HG03097 (cell line): ENCODE measurements around the gene DDIT3.
A peak's percentile ranks its signal among the peaks of the same experiment; 100 is the strongest.

Experiments
- ATAC-seq: cut with Tn5 transposase; IDR thresholded peaks from one replicate; pipeline ENCODE4 v1.9.1; 2021; ENCODE audit not compliant: unreplicated experiment, low FRiP score

The DDIT3 gene

DNA sequence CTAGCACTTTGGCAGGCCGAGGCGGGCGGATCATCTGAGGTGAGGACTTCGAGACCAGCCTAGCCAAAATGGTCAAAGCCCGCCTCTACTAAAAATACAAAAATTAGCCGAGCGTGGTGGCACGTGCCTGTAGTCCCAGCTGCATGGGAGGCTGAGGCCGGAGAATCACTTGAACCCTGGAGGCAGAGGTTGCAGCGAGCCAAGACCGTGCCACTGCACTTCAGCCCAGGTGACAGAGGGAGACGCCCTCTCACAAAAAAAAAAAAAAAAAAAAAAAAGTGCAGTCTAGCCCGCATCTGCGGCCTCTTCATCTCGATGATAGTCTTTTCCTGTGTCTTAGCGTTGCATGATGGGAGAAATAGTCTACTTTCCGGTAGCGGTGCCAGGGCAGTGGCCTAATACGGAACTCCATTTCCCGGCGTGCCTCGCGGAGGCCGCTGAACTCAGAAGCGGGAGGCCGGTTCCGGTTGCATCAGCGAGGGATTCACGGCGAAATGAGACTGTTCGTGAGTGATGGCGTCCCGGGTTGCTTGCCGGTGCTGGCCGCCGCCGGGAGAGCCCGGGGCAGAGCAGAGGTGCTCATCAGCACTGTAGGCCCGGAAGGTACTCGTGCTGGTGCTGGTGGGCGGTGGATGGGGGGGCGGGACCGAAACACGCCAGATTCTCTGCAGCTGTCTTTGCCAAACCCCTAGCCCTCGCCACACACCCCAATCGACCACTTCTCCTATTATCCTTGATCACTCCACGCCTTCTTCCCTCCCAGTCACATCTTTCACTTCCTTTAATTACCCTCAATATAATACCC is 32.5 kb downstream of the DDIT3 start, which contains the start of gene MARS1:
TSS of gene MARS1 (plus strand) at position 472 of the 805 bp plus-strand sequence. CDS start at position 495, 23 bp downstream.
- ATAC-seq = peak; percentile 97

DNA sequence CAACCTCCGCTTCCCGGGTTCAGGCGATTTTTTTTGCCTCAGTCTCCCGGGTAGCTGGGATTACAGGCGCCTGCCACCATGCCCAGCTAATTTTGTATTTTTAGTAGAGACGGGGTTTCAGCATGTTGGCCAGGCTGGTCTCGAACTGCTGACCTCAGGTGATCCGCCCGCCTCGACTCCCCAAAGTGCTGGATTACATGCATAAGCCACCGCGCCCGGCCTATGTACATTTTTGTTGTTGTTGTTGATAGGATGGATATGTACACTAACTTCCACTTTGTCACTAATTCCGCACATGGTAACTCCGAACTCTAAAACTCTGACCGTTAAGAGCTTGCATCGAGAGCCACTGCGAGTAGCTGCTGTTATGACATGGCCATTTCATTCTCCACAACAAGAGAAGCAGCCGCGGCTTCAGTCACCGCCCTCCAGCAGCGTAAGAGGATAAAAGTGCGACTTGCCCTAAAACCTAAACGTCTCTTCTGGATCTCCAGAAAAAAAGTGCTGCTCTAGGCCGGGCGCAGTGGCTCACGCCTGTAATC is 33.2 kb downstream of the DDIT3 start:
- no peak for ATAC-seq

DNA sequence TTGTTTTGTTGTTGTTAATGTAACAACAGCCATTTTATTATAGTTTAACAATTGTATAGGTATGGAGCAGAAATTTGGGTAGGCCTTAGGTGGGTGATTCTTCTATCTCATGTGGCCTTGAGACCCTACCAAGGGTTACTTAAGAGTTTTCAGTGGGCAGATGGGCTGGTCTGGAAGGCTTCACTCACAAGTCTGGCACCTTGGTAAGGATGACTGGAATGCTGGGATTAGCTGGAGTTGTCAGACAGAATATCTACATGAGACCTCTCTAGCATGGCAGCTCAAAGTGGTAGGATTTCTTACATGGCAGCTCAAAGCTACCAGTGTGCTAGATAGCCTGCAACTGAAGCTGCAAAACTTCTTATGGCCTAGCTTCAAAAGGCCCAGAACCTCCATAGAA is 34.6 kb downstream of the DDIT3 start:
- ATAC-seq = no peak

DNA sequence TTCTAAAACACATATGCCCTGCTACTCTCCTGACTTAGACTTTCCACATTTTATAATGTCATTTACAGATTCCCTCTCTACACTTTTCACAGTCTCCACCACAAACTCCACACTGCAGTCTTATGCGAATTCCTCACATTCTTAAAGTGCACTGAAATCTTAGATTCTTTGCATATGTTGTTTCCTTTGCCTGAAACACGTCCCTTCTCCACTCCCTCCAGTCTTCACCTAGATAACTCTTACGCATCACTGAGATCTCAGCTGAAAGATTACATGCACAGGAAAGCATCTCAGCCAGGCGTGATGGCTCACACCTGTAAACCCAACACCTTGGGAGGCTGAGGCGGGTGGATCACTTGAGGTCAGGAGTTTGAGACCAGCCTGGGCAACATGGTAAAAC is 36.8 kb downstream of the DDIT3 start:
- ATAC-seq = no peak

DNA sequence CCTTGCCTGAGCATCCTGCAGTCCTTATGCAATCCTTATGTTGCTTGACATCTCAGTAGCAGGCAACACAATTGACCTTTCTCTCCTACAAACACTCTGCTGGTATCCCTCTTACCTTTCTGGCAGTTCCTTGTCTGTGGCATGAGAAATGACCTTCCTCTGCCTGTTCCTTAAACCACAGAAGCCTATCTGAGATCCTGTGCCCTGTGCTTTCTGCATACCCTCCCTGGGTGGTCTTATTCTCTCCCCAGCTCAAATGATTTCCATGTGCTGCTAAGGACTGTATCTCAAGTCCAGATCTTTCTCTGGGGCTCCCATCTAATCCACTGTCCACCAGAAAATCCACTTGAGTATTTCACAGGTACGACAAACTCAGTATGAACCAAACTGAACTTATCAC is 38.6 kb downstream of the DDIT3 start:
- no peak for ATAC-seq

DNA sequence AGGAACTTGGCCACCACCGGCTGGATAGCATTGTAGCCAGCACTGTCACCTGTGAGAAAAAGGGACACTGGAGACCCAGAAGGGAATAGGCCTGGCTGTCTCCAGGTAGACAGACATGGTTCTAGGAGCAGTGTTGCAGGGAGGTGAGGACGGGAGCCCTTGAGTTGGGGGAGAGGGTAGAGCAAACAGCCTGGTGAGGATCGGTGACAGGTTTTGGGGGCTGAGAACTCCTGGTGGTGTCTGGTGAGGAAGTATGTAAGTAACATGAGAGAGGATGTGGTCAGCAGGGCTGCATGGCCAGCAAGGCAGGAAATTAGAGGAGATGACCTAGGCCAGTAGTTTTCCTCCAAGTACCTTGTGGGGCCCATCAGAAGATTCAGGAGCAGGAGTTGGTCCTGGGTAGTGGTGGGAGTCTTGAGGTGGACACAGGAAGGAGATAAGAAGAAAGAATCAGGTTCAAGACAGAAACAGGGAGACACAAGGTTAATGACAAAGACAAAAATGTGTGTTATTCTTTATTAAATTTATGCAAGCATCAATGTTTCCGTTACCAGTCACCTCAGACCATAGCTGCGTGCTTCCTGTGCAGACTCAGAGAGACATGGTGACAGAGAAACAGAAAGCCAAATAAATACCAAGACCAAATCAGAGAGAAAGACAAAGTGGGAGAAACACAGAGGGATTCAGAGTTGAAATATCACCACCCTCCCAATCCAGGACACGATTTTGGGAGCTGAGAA is 40.8 kb downstream of the DDIT3 start, which contains the start of gene ARHGAP9:
TSS of gene ARHGAP9 (minus strand) at position 491 of the 740 bp plus-strand sequence. CDS start at position 31, 460 bp downstream.
- peak; percentile 45 for ATAC-seq

DNA sequence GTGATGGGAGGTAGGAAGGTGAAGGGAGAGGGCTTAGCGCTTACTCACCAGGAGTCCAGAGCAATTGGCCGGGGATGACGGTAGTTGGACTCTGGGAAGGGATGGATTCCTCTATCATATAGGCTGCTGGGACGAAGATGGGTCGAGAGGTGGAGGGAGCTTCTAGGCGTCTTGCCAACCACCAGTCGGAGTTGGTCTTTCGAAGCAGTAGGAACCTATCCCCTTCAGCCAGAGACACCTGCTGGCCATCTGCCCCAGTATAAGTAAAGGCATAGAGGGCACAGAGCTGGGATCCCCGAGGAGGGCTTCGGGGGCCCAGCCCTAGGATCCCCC is 41.3 kb downstream of the DDIT3 start:
- no peak for ATAC-seq

DNA sequence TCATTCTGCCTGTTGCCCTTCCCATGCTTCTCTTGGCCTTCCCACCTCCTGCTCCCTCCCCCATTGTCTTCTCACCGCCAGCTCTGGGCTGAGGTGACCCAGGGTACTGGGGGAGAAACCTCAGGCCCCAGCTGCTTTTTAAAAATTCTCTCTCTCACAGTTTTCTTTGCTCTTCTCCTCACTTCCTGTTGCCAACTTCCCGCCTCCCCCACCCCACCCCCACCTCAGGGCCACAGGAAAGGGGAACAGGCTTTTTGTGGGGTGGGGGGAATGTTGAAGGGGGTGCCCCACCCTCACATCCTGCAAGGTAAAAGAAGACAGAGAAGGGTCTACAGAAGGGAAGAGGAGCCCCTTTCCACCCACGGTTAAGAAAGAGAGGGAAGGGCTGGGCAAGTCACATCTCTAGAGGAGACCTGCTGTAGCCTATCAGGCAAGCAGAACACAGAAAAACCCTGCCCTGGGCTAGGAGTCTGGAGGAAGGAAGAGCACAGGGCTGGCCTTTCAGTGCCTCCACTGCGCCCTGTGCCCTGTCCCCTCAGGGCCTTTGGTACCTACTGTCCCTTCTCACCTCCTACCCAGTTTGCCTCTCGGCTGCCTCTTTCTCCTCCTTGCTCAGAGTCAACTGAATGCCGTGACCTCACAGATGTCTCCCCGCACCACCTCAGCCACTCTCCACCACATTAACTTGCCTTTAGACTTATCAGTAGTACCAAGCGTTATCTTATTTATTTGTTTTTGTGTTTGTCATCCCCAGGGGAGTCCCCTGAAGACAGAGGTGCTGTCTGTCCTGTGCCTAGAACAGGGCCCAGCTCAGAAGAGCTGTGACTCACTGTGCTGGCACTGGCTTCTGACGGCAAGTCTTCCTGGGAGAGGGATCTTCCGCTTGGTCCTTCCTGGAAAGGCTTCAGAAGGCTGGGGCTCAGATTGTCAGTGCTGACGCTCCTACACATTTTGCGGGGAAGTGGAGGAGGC is 42.3 kb downstream of the DDIT3 start:
- no peak for ATAC-seq

DNA sequence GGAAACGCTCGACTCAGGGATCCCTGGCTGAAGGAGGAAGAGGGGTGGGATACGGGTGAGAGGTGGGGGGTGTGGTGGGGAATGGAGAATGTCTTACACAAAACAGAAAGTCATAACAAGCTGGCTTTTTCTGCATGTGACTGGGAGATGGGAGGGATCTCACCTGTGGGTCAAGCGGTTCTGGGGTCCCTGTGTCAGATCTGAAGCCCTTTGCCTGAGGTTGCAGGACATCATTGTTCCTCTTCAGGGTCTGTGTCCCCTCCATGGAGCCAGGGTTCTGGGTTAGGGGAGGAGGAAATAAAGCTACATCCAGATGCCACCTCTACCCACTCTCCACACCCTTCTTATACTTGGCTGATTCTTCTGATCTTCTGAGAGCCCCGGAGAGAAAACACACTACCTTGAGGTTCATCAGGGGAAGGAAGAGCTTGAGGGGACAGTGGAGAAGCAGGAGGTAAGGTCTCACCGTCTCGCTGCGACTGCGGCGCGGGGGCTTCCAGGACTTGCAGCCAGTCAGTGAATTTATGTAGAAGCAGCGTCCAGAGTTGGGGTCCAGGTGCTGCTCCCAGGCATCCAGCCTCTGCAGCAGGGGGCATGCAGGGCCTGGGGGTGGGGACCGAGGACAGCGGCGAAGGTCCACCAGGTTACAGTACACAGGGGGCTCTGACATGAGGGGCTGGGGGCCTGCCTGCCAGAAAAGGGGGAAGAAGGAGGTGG is 43.2 kb downstream of the DDIT3 start:
- ATAC-seq = no peak

DNA sequence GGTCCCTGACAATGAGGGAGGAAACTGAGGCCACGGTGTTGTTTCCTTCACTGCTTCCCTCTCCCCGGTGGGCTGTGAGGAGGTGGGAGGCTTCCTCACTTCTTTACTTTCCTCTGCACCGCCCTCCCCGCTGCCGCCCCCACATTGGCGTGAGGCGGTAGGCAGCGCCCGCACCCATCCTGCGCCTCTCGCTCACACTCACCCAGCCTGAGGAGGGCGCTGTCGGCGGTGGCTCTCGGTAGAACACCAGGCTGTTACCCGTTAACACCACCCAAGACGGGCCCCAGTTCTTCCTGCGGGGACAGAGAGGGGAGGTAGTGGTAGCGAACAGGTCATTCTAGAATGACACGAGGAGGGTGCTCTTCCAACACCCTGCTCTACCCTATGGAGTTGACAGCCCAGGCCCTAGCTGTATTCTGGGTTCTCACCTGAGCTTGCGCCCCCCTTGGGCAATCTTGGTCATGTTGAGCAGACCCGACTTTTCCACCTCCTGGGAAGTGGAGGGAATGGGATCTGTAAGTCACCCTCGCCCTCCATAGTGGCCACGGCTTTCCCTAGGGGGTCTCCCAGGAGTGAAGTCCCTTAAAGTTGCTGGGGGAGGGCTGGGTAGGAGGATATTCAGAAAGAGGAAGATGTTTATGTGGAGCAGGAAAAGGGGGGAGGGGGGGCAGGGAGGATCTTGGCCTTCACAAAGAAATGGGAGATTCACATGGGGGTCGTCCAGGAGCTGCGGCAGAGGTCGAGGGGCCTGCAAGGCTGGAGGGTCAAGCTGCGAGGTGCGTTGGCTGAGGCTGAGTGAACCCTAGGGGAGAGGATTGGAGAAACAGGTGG is 43.9 kb downstream of the DDIT3 start:
- no peak for ATAC-seq

DNA sequence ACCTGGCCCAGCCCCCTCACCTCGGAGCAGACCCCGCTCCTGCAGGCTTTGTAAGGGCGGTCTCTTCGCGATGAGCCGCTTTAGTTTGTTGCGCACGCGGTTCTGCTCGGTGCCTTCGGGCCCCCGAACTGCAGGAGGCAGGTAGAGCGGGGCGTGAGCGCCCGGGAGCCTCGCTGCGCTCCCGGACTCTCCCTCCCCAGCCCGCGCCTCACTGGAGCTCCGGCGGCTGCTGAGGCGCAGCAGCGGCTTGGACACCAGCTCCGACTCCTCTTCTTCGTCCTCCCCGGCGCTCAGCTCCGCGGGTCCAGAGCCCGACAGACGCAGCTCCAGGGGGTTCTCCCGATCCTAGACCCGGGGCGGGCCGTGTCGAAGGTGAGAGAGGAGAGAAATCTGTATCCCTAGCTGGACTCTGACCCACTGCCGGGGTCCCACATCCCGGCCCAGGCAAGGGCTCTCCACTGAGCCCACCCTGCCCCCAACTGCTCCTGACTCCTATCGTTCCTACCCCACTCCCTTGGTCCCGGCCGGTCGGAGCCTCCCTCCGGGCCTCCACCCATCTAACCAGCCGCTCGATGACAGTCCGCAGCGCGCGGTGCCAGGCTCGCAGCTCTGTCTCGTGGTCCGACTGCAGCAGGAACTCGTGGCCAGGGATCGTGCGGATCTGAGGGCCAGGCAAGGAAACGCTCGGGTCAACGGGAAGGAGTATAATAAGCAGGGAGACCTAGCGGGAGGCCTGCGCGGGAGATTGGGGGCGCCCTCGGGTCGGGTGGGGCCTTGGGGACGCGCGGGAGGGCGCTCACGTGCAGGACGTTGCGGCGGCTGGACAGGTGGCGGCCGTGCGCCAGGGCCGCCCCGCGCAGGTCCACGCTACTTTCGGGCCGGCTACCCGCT is 44.8 kb downstream of the DDIT3 start:
- no peak for ATAC-seq

DNA sequence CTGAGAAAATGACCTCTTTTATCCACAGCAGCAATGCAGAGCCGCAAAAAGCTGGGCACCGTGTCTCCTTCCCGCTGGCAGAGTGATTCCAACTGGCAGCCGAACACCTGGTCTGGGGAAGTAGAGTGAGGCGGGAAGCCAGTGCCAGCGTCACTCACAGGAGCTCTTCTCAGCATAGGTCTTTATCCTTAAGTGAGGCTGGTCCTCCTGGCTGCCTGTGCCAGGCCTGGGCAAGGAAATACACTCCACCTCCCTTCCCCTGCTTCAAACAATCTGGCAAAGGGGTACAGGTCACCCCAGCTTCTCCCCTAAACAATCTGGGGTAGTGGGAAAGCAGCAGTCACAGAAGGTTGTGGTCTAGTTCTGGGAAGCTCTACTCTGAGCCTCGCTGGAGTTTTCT is 45.5 kb downstream of the DDIT3 start:
- ATAC-seq = no peak

DNA sequence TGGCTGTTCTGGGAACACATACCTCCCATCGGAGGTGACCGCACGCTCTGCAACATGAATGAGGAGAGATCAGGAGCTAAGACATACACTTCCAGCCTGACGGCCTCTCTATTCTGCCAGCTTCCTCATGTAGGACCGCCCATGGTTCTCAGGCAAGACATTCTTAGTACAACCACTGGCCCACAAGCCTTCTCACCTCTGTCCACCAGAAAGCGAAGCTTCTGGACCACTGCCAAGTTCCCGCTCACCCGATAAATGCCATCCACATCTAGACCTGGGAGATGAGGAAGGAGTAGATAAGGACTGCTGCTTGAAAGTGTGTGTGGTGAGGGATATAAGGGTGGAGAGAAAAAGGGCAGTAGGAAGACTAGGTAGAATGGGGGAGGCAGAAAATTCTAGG is 45.9 kb downstream of the DDIT3 start:
- no peak for ATAC-seq

DNA sequence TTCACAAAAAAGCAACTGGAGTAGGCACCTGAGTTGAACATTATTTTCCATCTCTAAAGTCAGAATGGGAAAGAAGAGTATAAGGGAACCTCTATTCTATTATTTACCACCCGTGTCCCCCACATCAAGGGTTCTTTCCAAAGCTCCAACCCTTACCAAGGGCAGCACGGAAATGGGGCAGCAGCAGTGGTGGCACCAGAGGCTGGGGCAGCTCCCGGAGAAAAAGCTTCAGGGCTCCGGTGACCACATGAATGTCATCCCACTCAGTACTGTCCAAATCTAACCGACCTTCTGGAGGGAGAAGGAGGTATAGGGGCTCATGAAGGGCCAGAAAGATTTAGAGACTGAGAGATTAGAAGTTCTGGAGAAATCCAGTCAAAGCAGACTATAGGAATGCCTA is 46.4 kb downstream of the DDIT3 start:
- no peak for ATAC-seq

DNA sequence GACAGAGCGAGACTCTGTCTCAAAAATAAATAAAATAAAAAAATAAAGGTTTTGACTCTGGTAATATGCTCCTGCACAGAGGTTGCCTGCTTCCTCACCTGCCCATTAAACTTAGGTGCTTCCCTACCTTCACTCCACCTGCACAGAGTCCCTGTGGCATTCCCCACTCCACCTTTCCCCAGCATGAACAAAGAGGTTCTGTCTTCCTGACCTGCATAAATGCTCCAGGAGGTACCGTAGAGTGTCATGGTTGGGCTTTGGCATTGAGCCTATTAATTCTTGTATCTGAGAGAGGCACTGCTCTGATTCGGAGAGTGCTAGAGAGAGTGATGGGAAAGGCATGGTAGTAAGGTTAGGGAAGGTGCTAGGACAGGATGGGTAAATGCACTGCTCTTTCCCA is 46.9 kb downstream of the DDIT3 start:
- ATAC-seq = no peak

DNA sequence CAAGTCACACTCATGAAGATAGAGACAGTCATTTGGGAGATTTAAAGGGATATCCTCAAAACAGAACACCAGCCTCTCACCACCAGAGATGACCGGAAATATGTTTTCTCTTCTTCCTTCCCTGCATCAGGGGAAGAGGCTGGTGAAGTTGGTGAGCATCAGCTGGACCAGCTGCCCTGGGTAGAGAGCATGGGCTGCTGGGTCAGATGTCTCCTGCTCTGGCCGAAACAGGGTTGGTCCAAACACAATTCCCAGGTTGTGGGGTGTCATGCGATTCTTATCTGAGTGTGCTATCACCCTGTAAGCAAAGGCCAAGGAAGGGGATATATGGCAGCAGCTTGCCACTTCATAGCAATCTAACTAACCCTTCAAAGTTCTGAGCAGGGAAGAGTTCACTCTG is 47.9 kb downstream of the DDIT3 start:
- no peak for ATAC-seq

DNA sequence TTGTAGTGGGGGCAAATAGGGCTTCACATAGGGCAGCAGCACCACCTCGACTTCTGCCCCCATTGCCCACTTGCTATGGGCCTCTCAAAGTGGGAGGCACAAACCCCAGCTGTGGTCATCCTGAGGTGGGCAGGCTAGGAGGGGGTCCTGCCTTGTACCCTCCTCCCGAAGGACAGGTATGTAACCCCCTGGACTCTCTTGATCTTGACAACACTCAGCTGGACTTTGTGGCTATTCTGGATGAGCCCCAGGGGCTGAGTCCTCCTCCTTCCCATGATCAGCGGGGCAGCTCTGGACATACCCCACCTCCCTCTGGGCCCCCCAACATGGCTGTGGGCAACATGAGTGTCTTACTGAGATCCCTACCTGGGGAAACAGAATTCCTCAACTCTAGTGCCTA is 48.7 kb downstream of the DDIT3 start:
- ATAC-seq = no peak
